ENCODE results near the gene THOC6.

Gene THOC6

GRCh38 chr16:3017794-3018506, 5.9 kb upstream of the THOC6 start, which contains the start of gene CLDN6:
CLDN6 (minus strand) TSS chr16:3018183; CDS start chr16:3016021, 2,162 bp downstream.
- DNase-seq = no peak

DNA sequence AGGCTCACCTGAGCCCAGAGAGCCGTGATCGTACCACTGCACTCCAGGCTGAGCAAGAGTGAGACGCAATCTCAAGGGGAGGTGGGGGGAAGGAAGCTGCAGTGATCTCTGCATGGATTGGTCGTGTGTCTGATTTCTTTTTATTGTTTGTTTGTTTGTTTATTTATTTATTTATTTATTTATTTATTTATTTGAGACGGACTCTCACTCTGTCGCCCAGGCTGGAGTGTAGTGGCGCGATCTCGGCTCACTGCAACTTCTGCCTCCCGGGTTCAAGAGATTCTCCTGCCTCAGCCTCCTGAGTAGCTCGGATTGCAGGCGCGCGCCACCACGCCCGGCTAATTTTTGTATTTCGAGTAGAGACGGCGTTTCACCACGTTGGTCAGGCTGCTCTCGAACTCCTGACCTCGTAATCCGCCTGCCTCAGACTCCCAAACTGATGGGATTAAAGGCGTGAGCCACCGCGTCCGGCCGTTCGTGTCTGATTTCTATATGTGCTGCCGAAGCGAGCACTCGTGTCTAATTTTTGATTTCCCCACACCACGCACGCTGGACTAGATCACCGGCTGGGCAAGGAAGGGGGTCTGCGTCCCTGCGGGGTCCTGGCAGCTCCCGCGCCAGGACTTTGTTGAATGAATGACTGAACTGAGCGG, 4.1 kb upstream of the THOC6 start:
- no peak for DNase-seq

- peak; percentile 50 for DNase-seq
These were observed 3.6 kb upstream of the THOC6 start, which contains the start of gene TNFRSF12A for GRCh38 chr16:3020247-3020603. TNFRSF12A (plus strand) TSS chr16:3020368; CDS start chr16:3020398, 30 bp downstream.

- peak; percentile 48 for DNase-seq
These were observed 3.0 kb upstream of the THOC6 start for GRCh38 chr16:3020604-3021448.

GRCh38 chr16:3021449-3022207, 2.2 kb upstream of the THOC6 start:
- peak; percentile 55 for DNase-seq

DNA sequence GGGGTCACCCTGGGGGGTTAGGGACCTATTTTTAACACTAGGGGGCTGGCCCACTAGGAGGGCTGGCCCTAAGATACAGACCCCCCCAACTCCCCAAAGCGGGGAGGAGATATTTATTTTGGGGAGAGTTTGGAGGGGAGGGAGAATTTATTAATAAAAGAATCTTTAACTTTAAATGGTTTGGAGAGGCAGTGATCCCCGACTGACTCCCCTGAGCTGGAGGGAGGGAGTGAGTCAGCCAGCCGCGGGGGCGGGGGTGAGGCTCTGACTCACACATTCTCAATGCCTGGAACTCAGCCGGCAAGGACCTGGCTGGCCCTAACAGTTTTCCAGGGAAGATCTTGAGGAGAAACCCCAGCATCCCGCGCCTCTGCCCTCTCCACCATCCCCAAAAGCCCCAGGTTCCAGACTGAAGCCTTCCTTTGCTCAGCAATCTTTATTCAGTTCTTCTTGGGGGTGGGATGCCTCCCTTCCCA, 1.6 kb upstream of the THOC6 start:
- DNase-seq = peak; percentile 50

DNA sequence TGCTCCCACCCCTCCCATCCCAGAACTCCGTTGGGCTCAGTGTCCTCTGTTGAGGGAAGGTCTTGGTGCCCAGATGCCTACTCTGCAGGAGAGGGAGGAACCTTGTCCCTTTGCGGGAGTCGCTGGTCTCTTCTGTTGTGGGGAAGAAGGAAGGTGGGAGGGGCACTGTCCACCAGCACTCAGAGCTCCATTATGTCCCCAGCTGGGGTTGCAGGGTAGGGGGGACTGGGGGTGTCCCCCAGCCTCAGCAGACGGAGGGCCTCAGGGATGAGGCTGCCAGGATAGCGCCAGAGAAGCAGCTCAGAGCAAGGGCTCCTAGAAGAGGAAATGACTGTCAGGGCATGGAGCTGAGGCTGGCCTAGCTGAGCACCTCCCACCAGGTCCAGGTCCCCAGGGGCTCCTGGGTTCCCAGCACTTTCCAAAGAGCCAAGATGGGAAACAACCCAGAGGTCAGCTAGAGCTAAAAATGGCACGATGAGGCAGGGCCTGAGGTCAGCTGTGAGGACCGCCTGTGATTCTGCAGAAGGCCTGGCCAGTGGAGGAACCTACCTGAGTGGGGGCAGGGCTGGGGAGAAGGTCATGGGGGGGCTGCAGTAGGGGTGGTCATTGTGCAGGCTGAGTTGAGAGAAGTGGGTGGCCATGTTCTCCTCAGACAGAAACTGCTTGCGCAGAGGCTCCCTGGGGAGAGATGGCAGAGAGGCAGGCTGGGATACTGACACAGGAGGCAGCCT, 986 bp upstream of the THOC6 start:
- no peak for DNase-seq

- no peak for DNase-seq
These were observed 493 bp upstream of the THOC6 start for GRCh38 chr16:3023415-3023668.

DNA sequence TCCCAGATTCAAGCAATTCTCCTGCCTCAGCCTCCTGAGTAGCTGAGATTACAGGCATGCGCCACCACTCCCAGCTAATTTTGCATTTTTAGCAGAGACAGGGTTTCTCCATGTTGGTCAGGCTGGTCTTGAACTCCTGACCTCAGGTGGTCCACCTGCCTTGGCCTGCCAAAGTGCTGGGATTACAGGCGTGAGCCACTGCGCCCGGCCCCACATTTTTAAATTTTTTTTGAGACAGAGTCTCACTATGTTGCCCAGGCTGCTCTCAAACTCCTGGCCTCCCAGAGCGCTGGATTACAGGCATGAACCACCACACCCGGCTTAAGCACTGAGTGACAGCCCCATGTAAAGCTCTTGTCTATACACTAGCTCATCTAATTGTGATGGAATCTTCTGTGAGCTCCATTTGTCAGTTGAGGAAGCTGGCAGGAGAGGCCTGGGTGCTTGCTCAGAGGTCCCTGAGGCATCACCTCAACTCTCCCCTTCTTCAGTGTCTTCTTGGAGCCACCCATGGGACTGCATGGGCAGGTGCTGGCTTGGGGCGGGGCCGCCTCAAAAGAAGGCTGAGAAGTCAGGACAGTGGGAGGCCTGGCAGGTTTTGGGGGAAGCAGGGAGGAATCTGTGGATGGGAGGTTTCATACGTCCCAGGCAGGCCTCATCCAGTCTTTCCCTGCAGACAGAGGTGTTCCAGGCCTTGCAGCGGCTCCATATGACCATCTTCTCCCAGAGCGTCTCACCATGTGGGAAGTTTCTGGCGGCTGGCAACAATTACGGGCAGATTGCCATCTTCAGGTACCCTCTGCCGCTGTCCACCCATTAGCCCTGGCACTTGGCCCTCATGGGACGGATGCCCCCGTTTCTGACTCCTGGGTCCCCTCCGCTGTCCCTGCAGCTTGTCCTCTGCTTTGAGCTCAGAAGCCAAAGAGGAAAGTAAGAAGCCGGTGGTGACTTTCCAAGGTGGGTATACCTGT, 1.5 kb downstream of the THOC6 start:
- no peak for DNase-seq

DNA sequence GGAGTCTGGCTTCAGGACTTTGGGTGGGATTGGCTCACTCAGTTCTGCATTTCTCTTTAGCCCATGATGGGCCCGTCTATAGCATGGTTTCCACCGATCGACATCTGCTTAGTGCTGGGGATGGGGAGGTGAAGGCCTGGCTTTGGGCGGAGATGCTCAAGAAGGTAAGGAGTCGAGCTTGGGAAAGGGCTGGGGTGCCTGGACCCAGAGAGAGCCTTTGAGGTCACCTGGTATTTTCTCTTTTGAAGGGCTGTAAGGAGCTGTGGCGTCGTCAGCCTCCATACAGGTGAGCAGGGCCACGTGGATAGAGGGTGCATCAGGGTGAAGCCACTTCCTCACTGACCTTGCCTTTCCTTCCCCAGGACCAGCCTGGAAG, 2.2 kb downstream of the THOC6 start:
- no peak for DNase-seq

- DNase-seq = no peak
These were observed 3.0 kb downstream of the THOC6 start for GRCh38 chr16:3026609-3027488.

GRCh38 chr16:3027489-3027795, 3.6 kb downstream of the THOC6 start:
- DNase-seq = no peak

DNA sequence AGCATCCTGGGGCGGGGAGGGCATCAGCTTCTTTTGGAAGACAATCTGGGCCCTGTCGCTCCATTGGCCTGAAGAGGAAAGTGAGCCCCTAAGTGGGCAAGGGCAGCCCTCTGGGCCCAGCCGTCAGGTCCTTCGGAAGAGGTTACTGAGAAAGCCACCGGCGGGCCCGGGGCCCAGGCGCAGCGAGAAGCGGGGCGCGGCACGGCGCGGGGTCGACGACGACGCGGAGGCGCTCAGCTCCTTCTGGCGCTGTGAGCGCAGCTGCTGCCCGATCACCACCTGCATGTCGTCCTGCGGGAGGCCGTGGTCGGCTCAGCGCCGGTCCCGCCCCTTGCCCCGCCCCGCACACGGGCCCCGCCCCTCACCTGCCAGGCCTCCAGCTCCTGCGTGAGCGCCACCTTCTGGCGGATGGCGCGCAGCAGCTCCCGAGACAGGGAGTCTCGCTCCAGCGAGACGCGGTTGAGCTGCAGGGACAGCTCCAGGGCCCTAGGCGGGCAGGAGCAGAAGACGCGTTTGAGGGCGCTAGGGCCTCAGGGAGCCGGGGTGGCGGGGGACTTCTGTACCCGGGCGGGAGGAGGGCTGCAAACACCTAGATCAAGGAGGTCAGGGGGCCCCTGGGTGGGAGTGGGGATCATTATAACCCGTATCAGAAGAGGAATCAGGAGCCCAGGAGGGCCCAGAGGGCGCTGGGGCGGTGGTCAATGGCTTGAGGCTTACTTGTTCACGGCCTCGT, 4.3 kb downstream of the THOC6 start:
- DNase-seq = peak; percentile 79

DNA sequence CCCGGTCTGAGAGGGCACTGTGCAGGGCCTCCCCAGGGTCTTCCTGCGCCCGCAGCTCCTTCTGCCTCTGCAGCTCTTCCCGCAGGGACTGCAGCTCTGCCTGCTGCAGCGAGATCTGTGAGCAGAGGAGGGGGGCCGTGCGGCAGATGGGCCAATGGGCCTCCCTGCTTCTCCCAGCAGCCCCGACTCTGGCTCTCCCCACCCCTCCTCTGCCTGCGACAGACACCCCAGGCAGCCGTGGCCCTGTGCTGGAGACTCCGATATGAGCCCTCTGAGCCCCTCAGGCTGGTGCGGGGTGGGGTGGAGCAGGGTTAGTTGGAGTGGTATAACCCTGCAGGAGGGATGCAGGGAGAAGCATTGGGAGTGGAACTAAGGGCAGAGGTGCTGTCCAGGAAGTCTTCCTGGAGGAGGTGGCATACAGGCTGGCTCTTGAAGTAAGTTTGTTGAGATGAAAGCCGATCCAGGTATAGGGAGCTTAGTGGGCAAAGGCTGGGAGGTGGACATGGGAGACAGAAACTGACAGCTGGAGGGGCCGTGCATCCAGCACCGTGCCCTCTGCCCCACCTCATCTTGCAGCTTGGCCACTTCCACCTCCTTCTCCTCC, 5.0 kb downstream of the THOC6 start:
- DNase-seq = no peak

- DNase-seq = peak; percentile 25
These were observed 5.8 kb downstream of the THOC6 start for GRCh38 chr16:3029491-3030221.

- no peak for DNase-seq
These were observed 6.7 kb downstream of the THOC6 start for GRCh38 chr16:3030222-3031212.

GRCh38 chr16:3032624-3033023, 8.8 kb downstream of the THOC6 start:
- no peak for DNase-seq
